GOT3 (cell line): ENCODE results near the gene USP2.

Source experiments
- DNase-seq: peaks from one replicate; lab custom pipeline; 2025; ENCODE audit warnings: mixed read lengths; lab: John Stamatoyannopoulos, UW

USP2 gene

GRCh38 chr11:119320776-119321524 is 60.5 kb downstream of the USP2 start:
- no peak for DNase-seq

DNA sequence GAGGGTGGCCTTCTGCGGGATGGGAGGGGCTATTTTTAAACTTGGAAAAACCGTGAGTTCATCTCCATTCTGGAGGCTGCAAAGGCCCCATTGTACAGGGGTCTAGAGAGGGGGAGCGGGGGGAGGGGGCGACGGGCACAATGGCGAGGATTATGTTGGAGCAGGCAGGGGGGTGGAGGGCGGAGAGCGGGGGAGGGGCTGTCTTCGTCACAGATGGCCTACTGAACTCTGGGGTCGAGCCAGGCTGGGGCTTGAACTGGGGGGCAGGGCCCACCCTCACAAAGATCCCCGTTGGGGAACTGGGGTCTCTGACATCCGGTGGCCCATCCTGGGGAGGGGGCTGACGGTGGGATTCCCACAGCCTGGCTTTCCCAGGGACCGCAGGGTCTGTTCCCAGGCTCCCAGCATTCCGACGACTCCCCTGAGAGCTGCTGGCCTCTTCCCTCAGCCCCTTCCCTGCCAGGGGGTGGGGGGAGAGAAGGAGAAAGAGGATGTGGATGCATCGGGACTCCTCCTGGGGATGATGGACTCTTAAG is 61.2 kb downstream of the USP2 start:
- no peak for DNase-seq

DNA sequence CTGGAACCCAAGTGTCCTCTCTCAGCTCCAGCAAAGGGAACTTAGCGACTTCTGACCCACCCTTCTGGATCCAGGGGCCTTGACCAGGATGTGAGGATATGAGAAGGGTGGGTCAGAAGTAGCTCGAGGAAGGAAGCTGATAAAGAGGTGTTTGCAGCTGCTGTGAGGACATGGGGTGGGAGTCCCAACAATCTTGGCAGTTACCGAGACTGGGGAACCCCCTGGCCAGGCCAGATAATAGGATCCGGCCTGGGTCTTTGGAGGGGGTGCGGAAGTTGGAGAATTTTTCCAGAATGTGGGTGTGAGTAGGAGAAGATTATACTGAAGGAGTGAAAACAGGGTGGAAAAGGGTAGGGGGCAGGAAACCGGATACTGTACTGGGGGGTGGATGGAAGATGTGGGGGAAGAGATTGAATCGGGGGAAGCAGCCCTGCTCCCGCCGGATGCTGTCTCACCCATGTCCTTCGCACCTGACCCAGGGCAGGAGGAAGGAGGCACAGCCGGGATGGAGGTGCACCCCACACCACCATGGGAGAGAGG is 61.7 kb downstream of the USP2 start:
- no peak for DNase-seq

DNA sequence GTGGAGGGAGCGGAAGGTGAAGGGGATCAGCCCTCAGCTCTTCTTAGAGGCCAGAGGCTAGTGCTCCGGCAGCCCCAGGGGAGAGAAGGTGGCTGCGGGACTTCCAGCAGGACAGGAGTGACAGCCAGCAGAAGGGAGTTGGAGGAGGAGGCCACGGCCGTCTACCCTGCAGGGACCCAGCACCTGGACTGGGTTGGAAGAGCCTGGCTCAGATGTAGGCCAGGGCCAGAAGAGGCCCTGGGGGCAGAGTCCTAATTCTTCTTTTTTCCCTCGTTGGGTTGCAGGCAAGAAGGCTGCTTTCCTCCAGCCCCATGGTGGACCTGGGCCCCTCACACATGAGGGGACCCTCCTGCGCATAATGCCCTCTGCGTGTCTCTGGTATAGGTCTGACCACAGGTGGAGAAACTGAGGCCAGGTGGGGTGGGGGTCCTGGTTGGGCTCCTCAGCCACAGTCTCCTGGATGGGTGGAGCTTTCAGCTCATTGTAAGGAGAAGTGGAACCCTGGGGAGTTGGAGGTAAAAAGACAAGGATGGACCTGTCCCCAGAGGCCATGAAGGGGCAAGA is 62.3 kb downstream of the USP2 start:
- DNase-seq: no peak

- DNase-seq: no peak
These were observed 63.0 kb downstream of the USP2 start for GRCh38 chr11:119318240-119319135.

GRCh38 chr11:119317592-119318239 is 63.8 kb downstream of the USP2 start:
- DNase-seq: no peak

GRCh38 chr11:119316729-119317591 is 64.5 kb downstream of the USP2 start, which contains the start of gene MCAM:
TSS of gene MCAM (minus strand) at chr11:119317130. CDS start at chr11:119317101, 29 bp downstream.
- DNase-seq: no peak

GRCh38 chr11:119316016-119316728 is 65.3 kb downstream of the USP2 start:
- DNase-seq: no peak

- DNase-seq: no peak
These were observed 66.1 kb downstream of the USP2 start for GRCh38 chr11:119315131-119316015.

- no peak for DNase-seq
These were observed 66.8 kb downstream of the USP2 start for GRCh38 chr11:119314726-119315125.

GRCh38 chr11:119310682-119311052 is 70.8 kb downstream of the USP2 start:
- DNase-seq: no peak

DNA sequence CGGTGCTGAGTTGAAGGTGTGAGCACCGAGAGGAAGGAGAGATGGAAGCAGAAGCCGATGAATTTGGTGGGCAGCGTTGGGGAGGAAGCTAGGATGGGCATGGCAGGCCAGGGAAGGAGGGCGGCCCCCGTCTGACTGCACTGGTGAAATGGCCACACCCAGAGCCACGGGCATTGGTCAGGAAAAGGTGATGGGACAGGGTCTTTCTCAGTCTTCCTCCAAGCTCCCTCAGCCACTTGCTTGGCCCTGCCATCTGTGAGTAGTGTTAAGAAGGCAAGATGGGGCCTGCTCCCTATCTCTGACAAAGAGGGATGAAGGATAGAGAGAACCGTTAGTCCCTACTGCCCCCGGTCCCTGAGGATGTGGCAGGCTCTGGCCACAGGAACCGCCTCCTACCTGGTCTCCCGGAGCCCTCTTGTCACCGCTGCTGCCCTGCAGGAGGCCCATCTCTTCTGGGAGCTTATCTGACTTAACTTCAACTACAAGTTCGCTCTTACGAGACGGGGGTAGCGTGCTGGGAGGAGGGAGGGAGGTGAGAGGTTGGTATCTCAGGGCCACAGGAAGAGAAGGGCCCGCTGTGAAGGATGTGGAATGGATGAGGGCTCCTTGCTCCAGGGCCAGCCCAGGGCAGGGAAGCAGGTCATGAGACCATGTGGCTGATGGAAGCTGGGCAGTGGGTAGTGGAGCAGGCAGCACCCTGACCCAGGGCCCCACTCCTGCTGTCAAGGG is 71.4 kb downstream of the USP2 start:
- no peak for DNase-seq

- no peak for DNase-seq
These were observed 72.1 kb downstream of the USP2 start for GRCh38 chr11:119309411-119309810.

GRCh38 chr11:119307974-119308373 is 73.5 kb downstream of the USP2 start:
- DNase-seq: no peak

- DNase-seq: no peak
These were observed 74.3 kb downstream of the USP2 start for GRCh38 chr11:119307219-119307618.

GRCh38 chr11:119306373-119306890 is 75.1 kb downstream of the USP2 start:
- DNase-seq: no peak

DNA sequence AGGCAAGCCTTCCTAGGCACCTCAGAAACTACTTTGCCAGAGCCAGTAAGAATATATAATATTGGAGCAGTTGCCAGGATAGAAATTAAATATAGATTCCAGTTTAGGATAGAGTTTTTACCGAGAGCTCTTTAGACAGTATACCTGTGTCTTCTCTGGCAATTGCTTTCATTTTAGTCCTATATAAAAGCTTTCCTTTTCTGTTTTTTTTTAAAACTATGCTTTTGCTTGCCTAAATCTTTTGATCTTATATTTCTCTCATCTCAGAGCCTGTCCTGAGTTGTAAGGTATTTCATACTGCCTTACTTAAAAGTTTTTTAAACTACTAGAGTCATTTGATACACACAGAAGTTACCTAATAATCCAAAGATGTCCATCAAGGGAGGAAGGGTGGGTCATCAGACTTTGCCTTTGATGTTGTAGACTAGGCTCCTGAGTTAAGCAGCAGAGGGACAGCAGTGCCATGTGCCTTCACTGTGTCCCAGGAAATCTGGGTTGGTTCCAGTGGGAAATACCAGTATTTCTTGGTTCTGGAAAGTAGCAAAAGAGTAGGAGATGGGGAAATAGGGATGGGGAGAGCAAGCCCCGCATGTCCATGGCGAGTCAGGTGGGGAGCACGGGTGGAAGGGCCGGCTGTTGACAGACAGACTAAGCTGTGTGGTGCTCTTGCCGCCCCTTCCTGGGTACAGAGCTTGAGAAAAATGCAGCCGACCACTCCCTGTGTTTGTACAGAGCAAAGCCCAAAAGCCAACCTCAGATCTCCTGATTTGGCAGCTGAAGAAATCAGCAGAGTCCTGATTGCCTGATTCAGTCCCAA is 75.7 kb downstream of the USP2 start:
- no peak for DNase-seq
